H1 (cell line): ENCODE measurements around the gene ADSS1. TPM values are rescaled to one million over a fixed set of nuclear protein-coding genes. Genes with fewer than 3 reads are reported as not detected.
A peak's percentile ranks its signal among the peaks of the same experiment; 100 is the strongest.

Experiments used
- CTCF ChIA-PET: fragments of 300-600 bp; sonication (Branson Sonifier 250); formaldehyde crosslinking; loops from one replicate; lab custom pipeline; 2021; ENCODE audit not compliant: partially characterized antibody; lab: Charles Lee
- POLR2A ChIA-PET: fragments of 300-600 bp; sonication (Branson Sonifier 250); formaldehyde crosslinking; loops from one replicate; lab custom pipeline; 2021; ENCODE audit warnings: inconsistent platforms; ENCODE audit not compliant: partially characterized antibody; lab: Charles Lee
- DNase-seq, 2 experiments: peaks; one replicate each; pipeline versions ENCODE4 v3.0.0 to v3.0.0-alpha.2; 2010 to 2022; ENCODE audit warnings: low spot score in 2 of 2, low read depth in 1 of 2, mixed read lengths in 1 of 2
- FAIRE-seq: peaks from 2 replicates; lab custom pipeline; 2011; peaks lifted over from hg19 to GRCh38; lab: Jason Lieb, UNC
- H2AFZ ChIP-seq: 2 replicates; pipeline ENCODE4 v1.8.1; 2012; ENCODE audit warnings: low read length, inconsistent platforms
- H2AK5ac ChIP-seq: 2 replicates; pipeline ENCODE4 v1.6.1; 2013; ENCODE audit warnings: low read depth, low read length
- H2BK120ac ChIP-seq: replicated peaks from 2 replicates; pipeline ENCODE3; 2013; ENCODE audit warnings: low read depth, low read length, inconsistent platforms
- H2BK12ac ChIP-seq: 2 replicates; pipeline ENCODE4 v1.6.1; 2013; ENCODE audit warnings: low read depth, low read length
- H2BK15ac ChIP-seq: 2 replicates; pipeline ENCODE4 v1.6.1; 2013; ENCODE audit warnings: low read length
- H2BK20ac ChIP-seq: 2 replicates; pipeline ENCODE4 v1.6.1; 2013; ENCODE audit warnings: low read length
- H2BK5ac ChIP-seq: 2 replicates; pipeline ENCODE4 v1.6.1; 2013; ENCODE audit warnings: low read depth, low read length
- H3K14ac ChIP-seq: 2 replicates; pipeline ENCODE4 v1.6.1; 2013; ENCODE audit warnings: inconsistent platforms; ENCODE audit not compliant: insufficient read length
- H3K18ac ChIP-seq: 2 replicates; pipeline ENCODE4 v1.6.1; 2013; ENCODE audit warnings: low read length; ENCODE audit errors: extremely low read depth
- H3K23ac ChIP-seq: 2 replicates; pipeline ENCODE4 v1.6.1; 2013; ENCODE audit warnings: inconsistent platforms; ENCODE audit not compliant: insufficient read length
- H3K23me2 ChIP-seq: 2 replicates; pipeline ENCODE4 v1.6.1; 2013; ENCODE audit warnings: low read depth, low read length
- H3K27ac ChIP-seq: 2 replicates; pipeline ENCODE4 v1.6.1; 2011; ENCODE audit warnings: low read depth, low read length, inconsistent platforms
- H3K27me3 ChIP-seq, 4 experiments: replicated peaks in 1 of 4; 1 replicate in 1 of 4; 2 replicates in 3 of 4; pipeline versions ENCODE4 v1.6.1 to v1.8.1; 2011 to 2013; ENCODE audit warnings: low read length in 3 of 4, mild to moderate bottlenecking in 3 of 4, inconsistent platforms in 2 of 4, mixed read lengths in 2 of 4, moderate library complexity in 1 of 4; ENCODE audit not compliant: control insufficient read depth in 3 of 4, insufficient read depth in 3 of 4; ENCODE audit errors: extremely low read depth in 1 of 4
- H3K36me3 ChIP-seq, 4 experiments: 2 replicates each; pipeline versions ENCODE4 v1.6.1 to v1.8.1; 2011 to 2013; ENCODE audit warnings: mild to moderate bottlenecking in 4 of 4, low read length in 3 of 4, moderate library complexity in 2 of 4, control low read depth in 1 of 4, inconsistent platforms in 1 of 4; ENCODE audit not compliant: insufficient read depth in 4 of 4, control insufficient read depth in 2 of 4
- H3K4ac ChIP-seq: replicated peaks from 2 replicates; pipeline ENCODE3; 2013; ENCODE audit warnings: low read length, low read depth, mixed read lengths, inconsistent platforms; ENCODE audit not compliant: insufficient read length
- H3K4me1 ChIP-seq, 4 experiments: replicated peaks in 1 of 4; 1 replicate in 1 of 4; 2 replicates in 3 of 4; pipeline versions ENCODE4 v1.6.1 to v1.8.1; 2011 to 2013; ENCODE audit warnings: low read length in 3 of 4, inconsistent platforms in 2 of 4, mixed read lengths in 1 of 4; ENCODE audit not compliant: insufficient read depth in 4 of 4, control insufficient read depth in 3 of 4
- H3K4me2 ChIP-seq, 2 experiments: 2 replicates each; pipeline versions ENCODE4 v1.6.1 to v1.8.1; 2011 to 2013; ENCODE audit warnings: low read depth in 2 of 2, low read length in 2 of 2, control low read depth in 1 of 2, inconsistent platforms in 1 of 2, mild to moderate bottlenecking in 1 of 2; ENCODE audit not compliant: insufficient read depth in 1 of 2
- H3K4me3 ChIP-seq, 4 experiments: fragments of 200-600, 300-600 bp in 1 of 4; sonication (generic), shearing (Covaris generic), sonication (Bioruptor Twin) in 1 of 4; 2 replicates each; pipeline versions ENCODE4 v1.5.1 to v1.8.1; 2011 to 2016; ENCODE audit warnings: low read length in 4 of 4, low read depth in 3 of 4, control low read depth in 2 of 4, inconsistent platforms in 2 of 4, mild to moderate bottlenecking in 2 of 4, mixed read lengths in 1 of 4, moderate library complexity in 1 of 4; ENCODE audit not compliant: insufficient read depth in 2 of 4; ENCODE audit errors: extremely low read depth in 1 of 4
- H3K56ac ChIP-seq: replicated peaks from 2 replicates; pipeline ENCODE3; 2013; ENCODE audit warnings: low read depth, mild to moderate bottlenecking, mixed read lengths, low read length, inconsistent platforms; ENCODE audit not compliant: insufficient read length
- H3K79me1 ChIP-seq: 2 replicates; pipeline ENCODE4 v1.6.1; 2013; ENCODE audit warnings: low read depth, low read length, control low read depth
- H3K79me2 ChIP-seq, 2 experiments: 2 replicates each; pipeline versions ENCODE4 v1.6.1 to v1.8.1; 2012 to 2013; ENCODE audit warnings: low read length in 2 of 2, mild to moderate bottlenecking in 2 of 2, inconsistent platforms in 1 of 2; ENCODE audit not compliant: insufficient read depth in 2 of 2, control insufficient read depth in 1 of 2
- H3K9ac ChIP-seq, 4 experiments: replicated peaks in 1 of 4; 1 replicate in 1 of 4; 2 replicates in 3 of 4; pipeline versions ENCODE4 v1.6.1 to v1.8.1; 2011 to 2013; ENCODE audit warnings: low read depth in 3 of 4, low read length in 3 of 4, control low read depth in 2 of 4, mild to moderate bottlenecking in 2 of 4, moderate library complexity in 2 of 4, inconsistent platforms in 1 of 4; ENCODE audit errors: extremely low read depth in 1 of 4
- H3K9me3 ChIP-seq, 2 experiments: 2 replicates each; pipeline versions ENCODE4 v1.6.1 to v1.8.1; 2012 to 2013; ENCODE audit warnings: mild to moderate bottlenecking in 2 of 2, moderate library complexity in 2 of 2, control low read depth in 1 of 2, inconsistent platforms in 1 of 2, low read depth in 1 of 2, low read length in 1 of 2, mixed read lengths in 1 of 2; ENCODE audit not compliant: insufficient read depth in 2 of 2
- H4K20me1 ChIP-seq, 2 experiments: replicated peaks in 1 of 2; 2 replicates each; pipeline versions ENCODE3 to v1.8.1; 2011 to 2013; ENCODE audit warnings: inconsistent platforms in 2 of 2, low read length in 2 of 2, mild to moderate bottlenecking in 1 of 2; ENCODE audit not compliant: insufficient read depth in 2 of 2, control insufficient read depth in 1 of 2
- H4K5ac ChIP-seq: 2 replicates; pipeline ENCODE4 v1.6.1; 2013; ENCODE audit warnings: low read length, low read depth, mixed read lengths, inconsistent platforms; ENCODE audit not compliant: insufficient read length
- H4K8ac ChIP-seq: 2 replicates; pipeline ENCODE4 v1.8.0; 2013; ENCODE audit warnings: mild to moderate bottlenecking, moderate library complexity, low read length, inconsistent platforms; ENCODE audit not compliant: insufficient read depth; ENCODE audit errors: extremely low read depth
- H4K91ac ChIP-seq: replicated peaks from 2 replicates; pipeline ENCODE3; 2013; ENCODE audit warnings: low read length, mixed read lengths, inconsistent platforms; ENCODE audit not compliant: insufficient read length
- JUN ChIP-seq: IDR thresholded peaks from 2 replicates; pipeline ENCODE4 v1.6.1; 2011; ENCODE audit warnings: low read depth, mild to moderate bottlenecking, improper control_type of control experiment, low read length
- NANOG ChIP-seq: IDR thresholded peaks from 2 replicates; pipeline ENCODE4 v1.6.1; 2011; ENCODE audit warnings: low read length, low read depth, mild to moderate bottlenecking, inconsistent platforms; ENCODE audit not compliant: insufficient read depth, poor library complexity, severe bottlenecking
- POLR2A ChIP-seq, 2 experiments: IDR thresholded peaks; 1 replicate in 1 of 2; 2 replicates in 1 of 2; pipeline ENCODE4 v1.6.1; 2011; ENCODE audit warnings: low read depth in 2 of 2, low read length in 2 of 2, mild to moderate bottlenecking in 2 of 2; ENCODE audit errors: control extremely low read depth in 1 of 2
- SP4 ChIP-seq: IDR thresholded peaks from 2 replicates; pipeline ENCODE4 v1.6.1; 2012; ENCODE audit warnings: low read length, inconsistent platforms
- SUZ12 ChIP-seq: fragments of 200-600 bp; sonication (generic); IDR thresholded peaks from 2 replicates; pipeline ENCODE4 v1.6.1; 2012; ENCODE audit warnings: mild to moderate bottlenecking, inconsistent platforms, low read length, moderate library complexity, mixed read lengths
- WGBS, 2 experiments: shearing (Covaris generic) in 1 of 2; methylation state at CpG; one replicate each; pipeline versions ENCODE4 v1.1.6 to v1.1.7; 2013 to 2015; ENCODE audit warnings: low lambda C conversion rate in 2 of 2, mixed read lengths in 2 of 2, inconsistent platforms in 1 of 2, low coverage in 1 of 2, missing lambda C conversion rate in 1 of 2; ENCODE audit not compliant: insufficient replicate concordance in 2 of 2, insufficient coverage in 1 of 2, insufficient read length in 1 of 2; ENCODE audit errors: extremely low coverage in 1 of 2, missing lambda C conversion rate in 1 of 2; 5-methylcytosine and 5-hydroxymethylcytosine counted together
- polyA plus RNA-seq, 7 experiments: library from polyadenylated mRNA; depleted of rRNA in 3 of 7; stranded (reverse) in 5 of 7; unstranded in 2 of 7; fragments of >200 nt in 5 of 7; fragments of 200-250 nt in 2 of 7; gene quantifications; 1 replicate in 5 of 7; 2 replicates in 1 of 7; 4 replicates in 1 of 7; pipeline versions ENCODE4 v1.2.1 to v1.2.3, GENCODE V29; 2011 to 2013; ENCODE audit warnings: missing spikeins in 2 of 7, mixed read lengths in 2 of 7
- total RNA-seq: library from RNA; stranded (reverse); fragmentation: NEBNext Ultra II Directional; extraction: Animal tissue kit (Norgen Biotek cat#: 25700); gene quantifications from 2 replicates; pipeline ENCODE4 v1.2.1, GENCODE V29; 2021

The ADSS1 gene
- total and polyA plus RNA-seq, 2 of the 8 experiments (the other 6 are each of a cell fraction or from before 2014, with no cell fraction given): 7.1 to 7.9 TPM

DNA sequence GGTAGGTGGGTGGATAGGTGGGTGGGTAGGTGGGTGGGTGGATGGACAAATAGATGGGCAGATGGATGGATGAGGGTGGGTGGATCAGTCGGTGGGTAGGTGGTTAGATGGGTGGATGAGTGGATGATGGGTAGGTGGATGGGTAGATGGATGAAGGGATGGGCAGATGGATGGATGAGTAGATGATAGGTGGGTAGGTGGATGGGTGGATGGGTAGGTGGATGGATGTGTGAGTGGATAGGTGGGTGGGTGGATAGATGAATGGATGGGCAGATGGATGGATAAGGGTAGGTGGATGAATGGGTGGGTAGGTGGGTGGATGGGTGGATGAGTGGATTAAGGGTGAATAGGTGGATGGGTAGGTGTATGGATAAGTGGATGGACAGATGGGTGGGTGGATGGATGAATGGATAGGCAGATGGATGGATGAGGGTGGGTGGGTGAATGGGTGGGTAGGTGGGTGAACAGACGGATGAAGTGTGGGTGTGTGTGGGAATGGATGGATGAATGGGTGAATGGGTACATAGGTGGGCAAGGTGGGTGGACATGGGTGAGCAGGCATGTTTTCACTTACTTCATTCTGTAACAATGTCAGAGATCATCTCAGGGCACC lies 37.9 kb upstream of the ADSS1 start:
- H4K8ac ChIP-seq: no peak overlapping the region
- H3K9ac ChIP-seq: no peak overlapping the region
- no peak overlapping the region for H3K18ac ChIP-seq
- FAIRE-seq: no peak
- H2BK120ac ChIP-seq: no peak overlapping the region
- POLR2A ChIA-PET: interaction anchor here (3.8 to 9.8 kb wide), 2 partner anchors 9 to 19 kb away, joined by 28 to 94 read pairs; no protein-coding TSS in a partner anchor
- H4K91ac ChIP-seq: no peak overlapping the region
- H3K56ac ChIP-seq: peak overlapping the region; percentile 97
- H4K5ac ChIP-seq: no peak overlapping the region
- H3K4me3 ChIP-seq: no peak overlapping the region
- H2BK5ac ChIP-seq: 0 out of 2 replicates have a peak overlapping the region, but pooled peaks have one; percentile 81
- H2BK12ac ChIP-seq: no peak overlapping the region
- peaks cover 8 to 52% (median 47%) of the 10 kb centered on the region in 4 experiments for H3K4me1 ChIP-seq
- H2BK15ac ChIP-seq: peak overlapping the region; percentile 5; the same call in 1 of the 2 replicates
- peaks cover 10% of the 10 kb centered on the region for H3K79me1 ChIP-seq
- no peak overlapping the region for H3K4ac ChIP-seq
- CTCF ChIA-PET: interaction anchor here (1.0 to 1.1 kb wide), 2 partner anchors 8 to 9 kb away, joined by 3 read pairs; no protein-coding TSS in a partner anchor
- H3K23ac ChIP-seq: no peak overlapping the region
- no peak for DNase-seq
- H3K27ac ChIP-seq: no peak overlapping the region
- WGBS, 2 experiments: 86% methylated on average over 1 of the region's 2 CpGs; no CpG with 5 or more reads in 1 of the 2 experiments
- H3K27me3 ChIP-seq: no peaks in the 10 kb centered on the region; a peak in 2 of 7 replicates
- H3K23me2 ChIP-seq: peaks cover 20% of the 10 kb centered on the region; the same call in 1 of the 2 replicates
- no peaks in the 10 kb centered on the region for H3K36me3 ChIP-seq
- H3K79me2 ChIP-seq: peaks cover 0 to 13% of the 10 kb centered on the region in 2 experiments; a peak in 2 of 4 replicates
- no peak overlapping the region for H2AFZ ChIP-seq
- H3K14ac ChIP-seq: no peak overlapping the region
- no peak overlapping the region for H3K4me2 ChIP-seq
- H2BK20ac ChIP-seq: no peak overlapping the region
- no peaks in the 10 kb centered on the region for H3K9me3 ChIP-seq
- H4K20me1 ChIP-seq: peaks cover 0 to 11% of the 10 kb centered on the region in 2 experiments
- peak overlapping the region; percentile 45; the same call in 1 of the 2 replicates for H2AK5ac ChIP-seq
- TF ChIP-seq JUN (no peak), POLR2A (IDR thresholded peaks at IDR 0.05; ENCODE audit: control extremely low read depth in 1 of 2, low read depth in 2 of 2, low read length in 2 of 2) (no peak), SUZ12 (no peak), NANOG (no peak), SP4 (no peak)
